HL-60 (cell line): Measurements from ENCODE around the gene FAM53C.
"Not testable (repeated sequence)": the region's sequence is repeated elsewhere in the genome, so short reads cannot be mapped to it uniquely, and the experiment has no call there.

Source experiments
- DNase-seq, 2 experiments: peaks; one replicate each; pipeline ENCODE4 v3.0.0-alpha.2; 2010 to 2020; ENCODE audit warnings: low read depth in 1 of 2, low spot score in 1 of 2
- H3K27ac ChIP-seq: fragments of 250-450 bp; sonication (Bioruptor Pico); replicated peaks from 2 replicates; pipeline ENCODE4 v1.5.1; 2020; ENCODE audit warnings: mild to moderate bottlenecking, moderate library complexity
- H3K27me3 ChIP-seq: fragments of 250-450 bp; sonication (Bioruptor Pico); 2 replicates; pipeline ENCODE4 v1.5.1; 2021; ENCODE audit warnings: mild to moderate bottlenecking, moderate library complexity; ENCODE audit not compliant: insufficient read depth, poor library complexity, severe bottlenecking
- H3K4me3 ChIP-seq: replicated peaks from 2 replicates; pipeline ENCODE4 v1.5.1; 2011; ENCODE audit warnings: mild to moderate bottlenecking, control low read depth, low read length; ENCODE audit not compliant: insufficient read depth
- CTCF ChIP-seq: IDR thresholded peaks from one replicate; pipeline ENCODE4 v1.5.1; 2011; ENCODE audit warnings: low read length, control low read depth, inconsistent platforms; ENCODE audit not compliant: insufficient read depth
- GABPA ChIP-seq: IDR thresholded peaks from 2 replicates; pipeline ENCODE4 v1.6.1; 2012; ENCODE audit warnings: low read depth
- POLR2AphosphoS5 ChIP-seq: IDR thresholded peaks from 2 replicates; pipeline ENCODE4 v1.6.1; 2012; ENCODE audit warnings: low read depth
- REST ChIP-seq: IDR thresholded peaks from 2 replicates; pipeline ENCODE4 v1.6.1; 2012; ENCODE audit warnings: low read depth; ENCODE audit not compliant: insufficient replicate concordance
- SPI1 ChIP-seq: IDR thresholded peaks from 2 replicates; pipeline ENCODE4 v1.6.1; 2012; ENCODE audit warnings: low read depth, mild to moderate bottlenecking, borderline replicate concordance

The FAM53C gene

GRCh38 chr5:138305797-138306196, 32.3 kb upstream of the FAM53C start:
- no peaks in the 10 kb centered on the region for H3K27me3 ChIP-seq
- peak in 1 of 2 experiments; percentile 9 for DNase-seq
- TF ChIP-seq GABPA (no peak), SPI1 (no peak), POLR2AphosphoS5 (no peak), REST (no peak), CTCF (no peak)
- no peak overlapping the region for H3K4me3 ChIP-seq
- H3K27ac ChIP-seq = no peak overlapping the region

GRCh38 chr5:138315751-138316278, 22.3 kb upstream of the FAM53C start:
- H3K4me3 ChIP-seq = no peak overlapping the region
- H3K27ac ChIP-seq = no peak overlapping the region
- H3K27me3 ChIP-seq = no peaks in the 10 kb centered on the region
- DNase-seq = no peak
- TF ChIP-seq POLR2AphosphoS5 = no peak
- no peak for TF ChIP-seq SPI1

GRCh38 chr5:138316355-138316754, 21.7 kb upstream of the FAM53C start:
- DNase-seq = no peak
- Histone ChIP-seq H3K27me3 (no peaks in the 10 kb centered on the region), H3K4me3 (no peak overlapping the region), H3K27ac (no peak overlapping the region)
- TF ChIP-seq REST = no peak
- TF ChIP-seq POLR2AphosphoS5 = no peak
- TF ChIP-seq SPI1 = no peak
- no peak for TF ChIP-seq GABPA

- H3K27me3 ChIP-seq, H3K4me3 ChIP-seq, DNase-seq, H3K27ac ChIP-seq: not testable (repeated sequence)
Observed at GRCh38 chr5:138318211-138318610, 19.9 kb upstream of the FAM53C start.

GRCh38 chr5:138330813-138331448, 7.1 kb upstream of the FAM53C start:
- Histone ChIP-seq H3K27ac (peak overlapping the region; percentile 76), H3K27me3 (no peaks in the 10 kb centered on the region), H3K4me3 (peak overlapping the region; percentile 42)
- DNase-seq = no peak
- TF ChIP-seq CTCF (no peak), POLR2AphosphoS5 (no peak), GABPA (no peak), SPI1 (no peak), REST (no peak)
